Activated CD8-positive, alpha-beta memory T cell treated with anti-CD3 and anti-CD28 coated beads, Interleukin-2, amount 50 U/mL, for 48 hours (primary cell): Measurements from ENCODE around the gene SKOR1.

Experiments
- DNase-seq: peaks from one replicate; pipeline ENCODE4 v3.0.0-alpha.2; 2020

Gene SKOR1, protein sequence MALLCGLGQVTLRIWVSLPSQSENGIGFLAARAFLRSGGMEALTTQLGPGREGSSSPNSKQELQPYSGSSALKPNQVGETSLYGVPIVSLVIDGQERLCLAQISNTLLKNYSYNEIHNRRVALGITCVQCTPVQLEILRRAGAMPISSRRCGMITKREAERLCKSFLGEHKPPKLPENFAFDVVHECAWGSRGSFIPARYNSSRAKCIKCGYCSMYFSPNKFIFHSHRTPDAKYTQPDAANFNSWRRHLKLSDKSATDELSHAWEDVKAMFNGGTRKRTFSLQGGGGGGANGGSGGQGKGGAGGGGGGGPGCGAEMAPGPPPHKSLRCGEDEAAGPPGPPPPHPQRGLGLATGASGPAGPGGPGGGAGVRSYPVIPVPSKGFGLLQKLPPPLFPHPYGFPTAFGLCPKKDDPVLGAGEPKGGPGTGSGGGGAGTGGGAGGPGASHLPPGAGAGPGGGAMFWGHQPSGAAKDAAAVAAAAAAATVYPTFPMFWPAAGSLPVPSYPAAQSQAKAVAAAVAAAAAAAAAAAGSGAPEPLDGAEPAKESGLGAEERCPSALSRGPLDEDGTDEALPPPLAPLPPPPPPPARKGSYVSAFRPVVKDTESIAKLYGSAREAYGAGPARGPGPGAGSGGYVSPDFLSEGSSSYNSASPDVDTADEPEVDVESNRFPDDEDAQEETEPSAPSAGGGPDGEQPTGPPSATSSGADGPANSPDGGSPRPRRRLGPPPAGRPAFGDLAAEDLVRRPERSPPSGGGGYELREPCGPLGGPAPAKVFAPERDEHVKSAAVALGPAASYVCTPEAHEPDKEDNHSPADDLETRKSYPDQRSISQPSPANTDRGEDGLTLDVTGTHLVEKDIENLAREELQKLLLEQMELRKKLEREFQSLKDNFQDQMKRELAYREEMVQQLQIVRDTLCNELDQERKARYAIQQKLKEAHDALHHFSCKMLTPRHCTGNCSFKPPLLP

DNA sequence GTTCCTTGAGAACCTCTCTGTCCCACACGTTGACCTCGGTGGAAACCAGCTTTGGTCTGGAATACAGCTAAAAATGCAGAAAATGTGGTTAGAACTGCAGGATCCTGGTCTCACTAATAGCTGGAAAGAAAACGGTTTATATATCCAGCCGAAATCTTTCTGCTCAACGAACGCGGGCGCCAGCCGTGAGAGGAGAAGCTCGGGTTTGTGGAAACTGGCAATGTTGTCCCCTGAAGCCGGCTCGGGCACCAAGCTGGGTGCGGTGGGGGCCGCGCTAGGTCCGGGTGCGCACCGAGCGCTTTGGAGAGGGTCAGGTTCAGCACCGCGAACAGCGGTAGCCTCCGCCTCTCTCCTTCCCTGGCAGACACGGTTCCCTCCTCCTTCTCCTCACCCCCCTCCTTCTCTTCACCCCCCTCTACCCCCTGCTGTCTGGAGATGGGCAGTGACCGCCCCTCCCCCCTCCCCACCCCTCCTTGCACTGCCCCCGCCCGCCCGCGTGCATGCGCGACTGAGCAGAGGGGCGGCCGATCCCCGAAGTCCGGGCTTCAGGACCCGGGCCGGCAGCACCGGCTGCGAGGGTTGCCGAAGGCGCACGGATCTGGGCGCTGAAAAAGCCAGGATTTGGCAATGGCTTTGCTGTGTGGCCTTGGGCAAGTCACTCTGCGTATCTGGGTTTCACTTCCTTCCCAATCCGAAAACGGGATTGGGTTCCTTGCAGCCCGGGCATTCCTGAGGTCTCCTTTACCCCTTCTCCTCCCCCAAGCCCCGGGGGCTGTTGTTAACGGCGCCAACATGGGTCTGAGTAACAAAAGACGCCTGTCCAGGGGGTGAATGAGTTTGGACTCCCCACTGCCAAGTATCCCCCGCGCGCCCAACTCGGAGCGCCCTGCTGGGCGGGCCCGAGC is at the start of gene SKOR1:
Gene SKOR1, plus strand, starts transcription at position 534 of the 905 bp plus-strand sequence. Its CDS starts 94 bp downstream, at position 628.
- no peak for DNase-seq

DNA sequence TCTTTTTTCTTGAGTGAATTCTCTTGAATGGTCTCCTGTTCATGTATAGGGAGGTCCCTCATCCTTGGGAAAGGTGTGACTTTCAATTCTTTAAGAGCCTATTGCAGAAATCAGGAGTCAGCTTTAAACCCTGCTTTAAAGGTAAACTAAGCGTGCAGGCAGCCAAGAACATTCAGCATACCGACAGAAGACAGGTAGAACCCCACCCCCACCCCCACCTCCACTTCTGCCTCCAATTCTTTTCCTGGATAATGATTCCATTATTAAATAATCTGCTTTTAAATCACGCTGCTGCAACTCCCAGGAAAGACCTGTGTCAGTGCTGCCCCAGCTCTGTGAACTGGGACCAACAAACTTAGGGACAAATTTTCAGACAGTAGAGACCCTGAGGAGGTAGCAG is 49.3 kb upstream of the SKOR1 start:
- DNase-seq: no peak

DNA sequence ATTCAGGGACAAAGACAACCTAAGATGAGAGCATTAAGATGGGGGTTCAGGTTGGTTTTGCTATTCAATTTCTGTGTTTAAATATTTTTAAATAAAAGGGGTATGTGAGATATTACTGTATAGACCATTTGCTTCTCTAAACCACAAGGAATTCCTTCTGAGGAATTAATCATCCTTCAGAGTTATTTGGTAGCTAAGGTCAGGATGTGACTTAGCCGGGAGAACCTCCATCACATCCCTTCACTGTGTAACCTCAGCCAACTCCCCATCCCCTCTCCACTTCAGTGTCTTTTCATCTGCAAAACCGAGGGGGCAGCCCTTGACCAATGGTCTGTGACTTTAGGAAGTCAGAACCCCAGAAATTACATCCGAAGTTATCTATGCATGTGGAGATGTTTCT is 48.7 kb upstream of the SKOR1 start:
- DNase-seq: no peak

DNA sequence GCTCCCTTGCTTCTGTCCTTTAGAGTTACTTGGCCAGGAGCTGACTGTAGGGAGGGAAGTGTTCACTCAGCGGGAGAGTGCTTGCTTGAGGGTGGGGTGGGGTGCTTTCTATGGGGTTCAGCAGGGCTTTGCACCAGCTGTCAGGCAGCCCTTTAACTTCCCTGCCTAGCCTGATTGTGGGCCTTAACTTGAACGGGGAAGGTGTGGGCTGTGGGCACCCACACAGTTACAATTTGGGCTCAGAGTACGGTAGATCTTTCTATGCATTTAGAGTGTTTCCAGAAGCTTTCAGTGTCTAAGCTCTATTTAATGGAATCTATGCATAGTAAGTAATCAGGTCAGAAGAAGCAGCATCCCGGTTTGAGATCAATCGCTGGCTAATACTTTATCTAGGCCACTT is 48.2 kb upstream of the SKOR1 start:
- no peak for DNase-seq

DNA sequence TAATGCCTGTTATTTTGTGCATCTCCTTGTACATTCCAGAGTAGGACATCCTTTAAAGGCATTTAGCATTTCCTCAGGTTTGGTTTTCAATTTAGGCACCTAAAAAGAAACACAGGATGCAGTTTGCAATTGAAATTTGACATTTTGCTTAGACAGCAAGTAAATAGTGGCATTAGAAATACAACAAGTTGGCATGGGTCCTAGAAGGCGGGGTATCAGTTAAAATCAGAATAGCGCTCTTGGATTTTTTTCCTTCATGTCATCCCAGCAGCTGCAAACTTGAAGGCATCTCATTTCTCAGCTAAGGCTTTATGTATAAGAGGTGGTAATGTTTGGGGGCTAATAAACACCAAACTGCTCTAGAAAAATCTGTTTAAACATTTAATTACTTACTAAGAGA is 47.5 kb upstream of the SKOR1 start:
- no peak for DNase-seq

DNA sequence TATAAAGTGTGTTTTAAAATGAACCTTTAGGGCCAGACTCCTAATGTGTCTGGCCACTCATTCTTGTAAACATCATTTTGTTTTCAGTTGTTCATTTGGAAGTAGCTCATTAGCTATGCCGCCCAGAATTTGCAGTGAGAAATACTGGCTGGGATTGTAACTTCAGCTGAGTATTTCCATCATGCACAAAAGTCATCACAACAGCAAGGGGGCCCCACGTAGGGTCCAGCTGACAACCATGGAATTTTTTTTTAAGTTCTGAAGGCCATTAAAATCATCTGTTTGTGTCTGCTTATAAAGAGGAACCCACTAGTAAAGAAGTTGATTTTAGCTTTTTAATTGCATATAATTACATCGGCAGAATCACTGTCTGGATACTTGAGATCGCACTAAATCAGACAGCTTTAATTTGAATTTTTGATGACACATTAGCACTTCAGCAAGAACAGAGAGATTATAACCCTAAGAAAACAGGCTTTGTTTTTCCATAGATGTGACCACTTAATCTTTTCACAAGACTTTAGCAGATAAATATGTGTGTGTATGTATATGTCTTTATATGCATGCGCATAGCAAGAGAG is 46.3 kb upstream of the SKOR1 start:
- no peak for DNase-seq

DNA sequence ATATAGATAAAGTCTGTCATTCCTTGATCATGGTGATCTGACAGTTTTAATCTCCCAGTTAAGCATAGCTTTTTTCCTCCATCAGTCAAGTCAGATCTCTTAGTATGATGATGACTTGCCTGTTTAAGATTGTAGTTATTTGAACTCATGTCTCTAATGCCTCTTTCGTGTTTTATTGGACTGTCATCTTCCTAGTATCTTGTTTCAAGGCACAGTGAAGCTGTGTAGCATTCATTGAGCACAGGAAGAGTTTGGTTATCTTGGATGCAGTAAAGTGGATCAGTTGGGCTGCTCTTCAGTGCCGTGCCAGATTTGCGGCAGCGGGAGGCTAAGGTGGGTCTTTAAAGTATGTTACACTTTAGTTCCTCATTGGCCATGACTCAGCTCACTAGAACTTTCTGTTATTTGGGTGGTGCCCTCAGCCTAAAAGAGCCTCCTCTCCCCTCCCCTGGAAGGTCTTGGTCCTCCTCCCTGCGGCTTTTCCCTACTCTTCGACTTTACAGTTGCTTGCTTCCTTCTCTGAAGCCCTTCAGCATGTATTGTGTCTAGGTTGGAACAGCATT is 45.7 kb upstream of the SKOR1 start:
- DNase-seq: no peak

DNA sequence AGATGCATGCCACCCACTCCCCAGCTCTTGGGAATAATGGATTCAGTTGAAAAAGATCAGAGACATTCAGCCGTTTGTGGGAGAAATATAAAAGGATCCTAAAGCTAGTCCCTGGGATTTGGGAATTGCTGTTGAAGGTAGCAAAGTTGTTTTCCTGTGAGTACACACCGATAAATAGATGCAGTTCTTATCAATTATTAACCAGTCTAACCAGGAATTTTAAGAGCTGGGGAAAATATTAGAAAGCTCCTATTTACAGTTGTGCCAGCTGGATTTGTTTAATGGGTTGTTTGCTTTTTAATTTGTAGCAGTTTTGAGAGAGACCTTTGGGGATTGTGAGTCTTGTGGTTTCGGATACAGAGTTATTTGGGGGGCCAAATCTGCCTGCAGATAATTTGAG is 44.2 kb upstream of the SKOR1 start:
- DNase-seq: no peak

DNA sequence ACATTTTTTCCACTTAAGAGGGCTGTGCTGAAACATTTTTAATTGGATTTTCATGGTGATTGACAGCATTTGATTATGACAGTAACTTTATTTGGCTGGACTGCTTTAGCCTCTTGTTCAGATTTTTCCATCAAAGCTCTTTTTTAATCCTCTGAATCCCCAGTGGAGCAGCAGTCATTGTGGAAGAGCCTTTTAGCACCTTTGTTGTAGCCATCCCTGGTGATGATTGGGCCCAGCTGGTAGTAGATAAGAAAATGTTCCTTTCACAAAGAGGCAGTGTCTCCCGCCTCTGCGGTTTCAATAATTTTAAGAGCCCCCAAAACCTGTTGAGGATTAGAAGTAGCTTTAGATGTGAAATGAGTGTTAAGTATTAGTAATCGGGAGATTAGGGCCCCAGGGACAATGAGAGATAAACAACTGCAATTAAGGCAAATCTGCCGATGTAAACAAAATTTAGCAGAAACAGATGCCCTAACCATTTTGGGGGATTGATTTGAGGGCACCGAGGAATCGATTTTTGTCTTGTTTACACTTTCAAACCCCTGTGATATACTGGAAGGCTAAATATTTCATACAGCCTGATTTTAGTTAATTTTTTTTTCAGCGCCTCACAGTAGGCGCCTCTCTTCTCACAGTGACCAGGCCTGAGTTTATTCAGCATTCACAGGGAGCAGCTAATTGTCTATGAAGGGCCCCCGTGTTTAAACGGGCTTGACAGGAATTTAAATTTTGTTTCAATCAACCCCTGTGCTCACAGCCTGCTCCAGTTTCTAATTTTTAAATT is 43.2 kb upstream of the SKOR1 start:
- DNase-seq: no peak

DNA sequence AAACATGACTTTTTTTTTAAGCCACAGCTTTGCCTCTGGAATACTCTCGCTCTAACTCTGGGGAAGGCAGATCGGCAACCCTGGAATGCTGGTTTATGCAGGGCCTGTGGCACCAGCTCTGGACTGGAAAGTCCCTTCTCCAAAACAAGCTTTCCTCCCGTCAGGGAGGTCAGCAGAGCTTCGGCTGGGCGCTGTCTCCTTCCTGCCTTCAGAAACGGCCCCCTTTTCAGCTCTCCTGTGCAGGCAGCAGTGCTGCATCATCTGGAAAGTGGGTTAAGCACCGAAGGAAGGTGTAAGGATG is 42.7 kb upstream of the SKOR1 start:
- no peak for DNase-seq

DNA sequence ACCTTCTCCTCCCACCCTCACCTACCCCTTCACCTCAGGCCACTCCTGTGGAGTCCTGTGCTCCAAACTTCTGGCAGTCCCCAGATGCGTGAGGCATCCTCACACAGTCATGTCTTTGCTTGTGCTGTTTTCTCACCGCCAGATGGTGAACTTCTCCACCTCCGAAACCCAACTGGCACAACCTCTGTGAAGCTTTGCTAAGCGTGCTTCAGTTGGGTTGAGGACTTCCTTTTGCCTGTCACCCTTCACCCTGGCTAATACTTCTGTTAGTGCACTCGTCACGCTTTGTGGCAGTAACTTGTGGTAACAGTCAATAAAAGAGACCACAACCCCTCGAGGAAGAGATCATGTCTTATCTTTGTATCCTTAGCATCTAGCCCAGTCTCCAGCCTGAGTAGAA is 42.0 kb upstream of the SKOR1 start:
- no peak for DNase-seq

DNA sequence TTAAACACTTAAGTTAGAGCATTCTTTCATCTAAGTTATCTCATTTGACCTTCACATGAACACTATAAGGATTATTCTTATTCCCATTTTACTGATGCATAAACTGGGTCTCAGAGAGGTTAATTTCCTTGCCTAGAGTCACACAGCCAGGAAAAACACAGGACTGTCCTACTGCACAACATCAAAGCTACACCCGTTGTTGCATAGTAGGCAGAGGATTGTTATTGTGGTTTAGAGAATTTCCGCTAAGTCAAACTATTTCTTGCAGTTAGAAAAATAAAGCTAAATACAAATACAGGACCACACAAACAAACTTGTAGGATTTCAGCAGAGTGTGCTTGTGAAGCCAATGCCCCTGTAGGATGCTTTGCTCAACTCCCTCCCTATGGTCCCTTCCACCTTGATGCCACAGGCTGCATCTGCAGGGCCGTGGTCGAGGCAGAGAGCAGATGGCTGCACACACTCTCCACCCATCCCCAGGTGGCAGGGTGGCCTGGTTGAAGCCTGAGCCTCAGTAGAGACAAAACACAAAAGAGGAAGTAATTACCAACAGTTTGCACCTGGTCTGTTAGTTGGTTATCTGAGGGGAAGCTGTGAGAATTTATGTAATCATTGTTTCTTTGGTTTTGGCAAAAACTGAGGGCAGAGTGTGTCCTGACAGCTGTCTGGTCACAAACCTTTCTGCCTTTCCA is 41.1 kb upstream of the SKOR1 start:
- DNase-seq: no peak

DNA sequence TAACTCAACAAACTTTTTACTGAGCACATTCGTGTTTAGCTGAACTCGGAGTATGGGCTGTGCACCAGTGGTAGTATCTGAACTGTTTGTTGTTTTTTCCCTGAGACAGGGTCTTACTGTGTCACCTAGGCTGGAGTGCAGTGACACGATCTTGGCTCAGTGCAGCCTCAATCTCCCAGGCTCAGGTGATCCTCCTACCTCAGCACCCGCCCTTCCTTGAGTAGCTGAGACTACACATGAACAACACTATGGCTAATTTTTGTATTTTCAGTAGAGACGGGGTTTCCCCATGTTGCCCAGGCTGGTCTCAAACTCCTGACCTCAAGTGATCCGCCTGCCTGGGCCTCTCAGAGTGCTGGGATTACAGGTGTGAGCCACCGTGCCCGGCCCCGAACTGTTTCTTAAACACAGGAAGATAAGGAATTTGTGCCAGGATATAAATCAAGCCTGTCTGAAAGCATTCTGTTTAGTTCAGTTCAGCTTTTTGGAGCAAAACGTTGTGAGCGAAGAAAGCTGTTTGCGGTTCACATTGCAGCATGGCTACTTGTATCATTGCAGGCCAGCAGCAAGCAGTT is 40.4 kb upstream of the SKOR1 start:
- DNase-seq: no peak

DNA sequence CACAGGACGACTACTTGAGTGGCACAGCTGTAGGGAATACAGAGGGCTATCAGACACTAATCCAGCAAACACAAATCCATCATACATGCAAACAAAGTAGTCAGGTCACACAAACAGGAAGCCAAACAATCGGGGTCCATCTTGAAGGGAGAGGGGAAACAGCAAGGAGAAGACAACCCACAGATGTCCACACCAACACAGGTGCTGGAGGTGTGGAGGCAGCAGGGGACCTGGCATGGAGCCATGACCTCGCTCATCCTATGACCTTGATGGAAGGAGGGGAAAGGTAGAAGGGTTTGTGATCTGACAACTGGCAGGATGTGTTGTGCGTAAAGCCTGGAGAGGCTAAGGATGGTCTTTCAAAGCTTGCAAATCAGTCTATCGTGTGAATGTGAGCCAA is 39.9 kb upstream of the SKOR1 start:
- DNase-seq: no peak

DNA sequence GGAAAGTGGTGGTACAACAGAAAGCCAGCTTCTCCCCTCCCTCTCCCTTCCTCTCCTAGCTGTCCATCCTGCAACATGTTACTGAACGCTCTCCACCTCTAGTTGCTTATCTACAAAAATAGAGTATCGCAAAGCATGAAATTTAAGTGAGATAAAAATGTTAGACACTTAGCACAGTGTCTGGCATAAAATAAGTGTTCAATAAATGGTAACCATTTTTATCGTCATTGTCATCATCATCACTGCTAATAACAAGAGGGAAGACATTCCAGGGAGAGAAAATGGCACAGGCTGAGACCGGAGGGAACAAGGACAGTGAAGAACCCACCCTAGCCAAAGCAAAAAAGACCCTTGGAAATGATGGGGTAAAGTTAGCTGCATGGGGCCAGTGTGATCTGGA is 38.7 kb upstream of the SKOR1 start:
- DNase-seq: no peak

DNA sequence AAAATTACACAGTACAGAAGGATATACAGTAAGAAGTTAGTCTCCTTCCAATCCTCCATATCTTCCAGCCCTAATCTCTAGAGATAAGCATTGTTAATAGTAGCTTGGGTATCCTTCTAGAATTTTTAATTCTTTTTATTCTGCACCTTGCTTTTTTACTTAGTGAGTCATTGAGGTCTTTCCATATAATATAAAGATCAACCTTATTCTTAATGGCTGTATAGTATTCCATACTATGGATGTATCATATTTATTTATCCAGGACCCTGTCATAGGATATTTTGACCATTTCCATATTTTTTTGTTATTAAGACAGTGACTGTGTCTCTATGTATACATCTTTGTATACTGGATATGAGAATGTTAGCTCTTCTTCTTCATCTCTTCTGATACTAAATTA is 36.3 kb upstream of the SKOR1 start:
- DNase-seq: no peak

DNA sequence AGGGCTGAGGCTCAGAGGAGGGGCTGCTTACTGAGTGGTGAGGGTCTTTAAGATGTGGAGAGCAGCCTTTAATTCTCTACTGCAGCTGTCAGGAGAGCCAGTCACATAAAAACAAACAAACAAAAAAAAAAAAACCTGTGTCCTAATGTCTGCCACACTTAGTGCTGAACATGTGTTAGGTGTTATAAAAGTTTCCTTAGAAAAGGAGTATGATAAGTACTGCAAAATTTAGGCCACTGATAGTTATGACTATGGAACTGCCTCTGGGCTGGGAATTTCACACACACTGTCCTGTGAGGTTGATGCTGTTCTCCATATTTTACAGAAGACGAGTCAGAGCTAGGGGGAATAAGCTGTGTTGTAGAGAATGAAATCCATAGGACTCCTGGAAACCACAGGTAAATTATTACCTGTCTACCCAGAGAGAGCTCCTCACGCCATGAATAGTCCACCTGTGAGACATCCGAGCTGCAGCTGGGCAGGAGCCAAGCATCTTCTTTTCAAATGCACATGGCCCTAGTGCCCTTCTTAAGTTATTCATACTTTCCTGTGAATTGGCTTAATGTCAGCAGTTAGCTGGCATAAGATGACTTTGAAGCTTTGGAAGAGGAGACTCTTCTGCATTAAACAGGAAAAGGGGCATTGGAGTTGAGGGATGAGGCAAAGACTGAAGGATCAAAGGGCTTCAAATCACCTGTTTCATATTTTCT is 34.5 kb upstream of the SKOR1 start:
- DNase-seq: no peak

DNA sequence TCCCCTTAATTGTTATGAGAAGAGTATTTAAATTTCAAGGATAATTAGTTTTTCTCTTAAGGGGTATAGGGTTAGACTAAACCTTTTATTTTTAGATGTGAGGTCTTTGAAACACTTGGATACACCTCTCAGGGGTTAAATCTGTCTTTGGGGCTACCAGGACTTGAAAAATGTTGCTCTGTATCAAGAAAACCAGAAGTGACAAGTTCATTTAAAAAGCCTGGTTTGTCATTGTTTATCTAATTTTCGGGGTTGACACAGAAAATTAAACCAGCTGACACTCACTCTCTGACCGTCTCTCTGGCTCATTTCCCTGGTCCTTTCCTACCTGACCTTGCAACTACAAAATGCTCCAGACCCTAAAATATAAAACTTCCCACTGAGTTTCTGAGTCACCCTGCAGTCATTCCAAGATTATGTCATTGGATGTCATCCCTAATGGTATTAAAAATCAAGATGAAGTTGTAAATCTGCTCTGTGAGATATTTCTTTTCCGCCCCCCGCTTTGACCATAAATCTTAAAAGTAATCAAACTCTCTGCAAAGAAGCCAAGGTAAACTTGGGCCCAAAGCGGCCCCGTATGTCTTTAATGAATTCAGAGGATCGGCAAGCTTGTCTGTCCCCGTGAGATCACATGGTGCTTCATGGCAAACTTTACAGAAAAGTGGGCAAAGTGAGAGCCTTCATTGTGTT is 32.9 kb upstream of the SKOR1 start:
- DNase-seq: no peak
